Mucosa of descending colon (tissue), 3 donors: ENCODE results near the gene WDR53. TPM values are rescaled to one million over a fixed set of nuclear protein-coding genes. Genes with fewer than 3 reads are reported as not detected.

Experiments
- ATAC-seq: fragments of 200-7000 bp; cut with Tn5 transposase; one replicate; pipeline ENCODE4 v1.9.1; 2020; ENCODE audit warnings: mild to moderate bottlenecking, moderate library complexity
- DNase-seq, 3 donors: peaks; one replicate each; pipeline ENCODE4 v3.0.0-alpha.2; 2020
- H3K36me3 ChIP-seq: fragments of 200-600 bp; one replicate; pipeline ENCODE4 v1.8.0; 2021; ENCODE audit warnings: low read depth, mild to moderate bottlenecking
- H3K4me1 ChIP-seq: fragments of 200-600 bp; one replicate; pipeline ENCODE4 v1.8.0; 2021; ENCODE audit warnings: low read depth, mild to moderate bottlenecking
- H3K4me3 ChIP-seq: fragments of 200-600 bp; one replicate; pipeline ENCODE4 v1.8.0; 2021; ENCODE audit warnings: mild to moderate bottlenecking
- H3K9me3 ChIP-seq: fragments of 200-600 bp; one replicate; pipeline ENCODE4 v1.8.0; 2021; ENCODE audit warnings: mild to moderate bottlenecking
- intact Hi-C, 2 donors: fragments of 100-400 bp; cut with DNase I in 1 of 2; cut with micrococcal nuclease in 1 of 2; formaldehyde crosslinking; loops; one replicate each; pipeline versions ENCODE4 v1.11.0 to v1.11.1; 2022; cut with DNase I, micrococcal nuclease
- total RNA-seq, 3 donors: library from RNA; stranded (reverse); fragmentation: NEBNext Ultra II Directional in 2 of 3; extraction: Animal tissue kit (Norgen Biotek cat#: 25700) in 2 of 3; gene quantifications; one replicate each; pipeline versions ENCODE4 v1.2.1 to v1.2.4, GENCODE V29; 2021 to 2023
- TF ChIP-seq, protein P1 (sequence below): fragments of 200-600 bp; IDR thresholded peaks from one replicate; pipeline ENCODE4 v1.8.0; 2022; ENCODE audit warnings: antibody characterized with exemption, mild to moderate bottlenecking
- donor health status: DM: no; HTN: no; CAD: no; lungs with moderate emphysema.
- donor health status: DM: no; HTN: no; CAD: no.
- donor health status: DM: no; HTN: yes; CAD: no.

The WDR53 gene
- total RNA-seq, 3 donors from 2014 or later, result 5.8 to 13.7 (median 7.5) TPM

DNA sequence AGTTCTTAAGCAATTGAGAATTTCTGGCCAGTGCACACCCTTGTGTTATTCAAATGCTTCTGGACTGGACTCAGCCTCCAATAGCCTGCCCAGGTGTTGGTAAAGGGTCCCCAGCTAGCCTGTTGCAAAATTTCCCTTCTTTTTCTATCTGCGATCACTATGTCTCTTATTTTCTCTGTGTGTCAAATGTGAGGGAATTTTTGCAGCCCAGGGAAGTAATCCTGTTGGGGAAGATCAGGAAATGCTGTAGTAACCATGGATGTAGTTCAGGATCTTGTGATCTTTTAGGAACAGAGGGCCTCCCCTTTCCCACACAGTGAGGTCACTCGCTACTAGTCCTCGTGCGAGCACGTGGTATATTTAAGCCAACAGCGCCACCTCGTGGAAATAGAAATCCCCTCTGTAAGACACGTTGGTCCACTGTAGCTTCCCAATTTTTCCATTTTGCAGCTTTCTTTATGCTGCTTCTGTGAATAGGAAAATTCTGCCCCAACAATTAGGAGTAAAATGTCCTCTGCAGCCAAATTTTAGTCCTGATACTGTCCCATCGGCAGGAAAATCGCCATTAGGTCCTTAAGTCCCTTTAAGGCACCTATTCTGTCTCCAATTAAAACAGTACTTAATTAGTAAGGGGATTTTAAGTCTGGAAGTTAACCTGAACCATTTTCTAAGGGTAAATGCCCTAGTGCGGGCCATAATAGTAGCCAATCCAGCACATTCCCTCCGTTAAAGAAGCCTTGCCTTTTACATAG, 49.2 kb downstream of the WDR53 start:
- intact Hi-C loops, result loop anchor here in 1 of 2 donors (10.0 kb wide), 1 partner anchor 264 kb away; no protein-coding TSS in a partner anchor
- Histone ChIP-seq H3K4me1 (no peaks in the 10 kb centered on the region), H3K9me3 (peaks cover 45% of the 10 kb centered on the region), H3K36me3 (no peaks in the 10 kb centered on the region), H3K4me3 (no peak overlapping the region)
- TF ChIP-seq, protein P1, sequence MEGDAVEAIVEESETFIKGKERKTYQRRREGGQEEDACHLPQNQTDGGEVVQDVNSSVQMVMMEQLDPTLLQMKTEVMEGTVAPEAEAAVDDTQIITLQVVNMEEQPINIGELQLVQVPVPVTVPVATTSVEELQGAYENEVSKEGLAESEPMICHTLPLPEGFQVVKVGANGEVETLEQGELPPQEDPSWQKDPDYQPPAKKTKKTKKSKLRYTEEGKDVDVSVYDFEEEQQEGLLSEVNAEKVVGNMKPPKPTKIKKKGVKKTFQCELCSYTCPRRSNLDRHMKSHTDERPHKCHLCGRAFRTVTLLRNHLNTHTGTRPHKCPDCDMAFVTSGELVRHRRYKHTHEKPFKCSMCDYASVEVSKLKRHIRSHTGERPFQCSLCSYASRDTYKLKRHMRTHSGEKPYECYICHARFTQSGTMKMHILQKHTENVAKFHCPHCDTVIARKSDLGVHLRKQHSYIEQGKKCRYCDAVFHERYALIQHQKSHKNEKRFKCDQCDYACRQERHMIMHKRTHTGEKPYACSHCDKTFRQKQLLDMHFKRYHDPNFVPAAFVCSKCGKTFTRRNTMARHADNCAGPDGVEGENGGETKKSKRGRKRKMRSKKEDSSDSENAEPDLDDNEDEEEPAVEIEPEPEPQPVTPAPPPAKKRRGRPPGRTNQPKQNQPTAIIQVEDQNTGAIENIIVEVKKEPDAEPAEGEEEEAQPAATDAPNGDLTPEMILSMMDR, result no peak
- ATAC-seq, result peak; percentile 48
- DNase-seq, result peak in 2 of 3 donors; percentile 38 to 80

DNA sequence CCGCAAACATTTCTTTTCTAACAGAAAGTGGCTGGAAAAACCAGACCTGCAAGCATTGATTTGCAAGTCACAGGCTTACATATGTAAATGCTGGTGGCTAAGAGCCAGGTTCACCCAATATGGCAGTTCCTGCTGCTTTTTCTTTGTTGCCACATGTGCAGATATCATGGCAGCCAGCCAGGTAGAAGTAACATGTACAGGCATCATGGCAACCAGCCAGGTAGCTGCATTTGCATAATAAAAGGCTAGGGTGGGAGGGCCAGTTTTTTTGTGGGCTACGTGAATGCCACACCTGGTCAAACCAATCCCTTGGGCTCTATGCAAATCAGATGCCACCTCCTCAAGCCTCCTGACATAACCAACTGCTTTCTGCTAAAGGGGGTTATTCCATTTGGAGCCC, 50.4 kb downstream of the WDR53 start:
- Histone ChIP-seq H3K36me3 (no peaks in the 10 kb centered on the region), H3K4me1 (no peaks in the 10 kb centered on the region), H3K4me3 (no peak overlapping the region), H3K9me3 (peaks cover 45% of the 10 kb centered on the region)
- DNase-seq, result no peak
- intact Hi-C loops, result loop anchor here in 1 of 2 donors (10.0 kb wide), 1 partner anchor 263 kb away; no protein-coding TSS in a partner anchor
- TF ChIP-seq, protein P1, result no peak
- no peak for ATAC-seq

DNA sequence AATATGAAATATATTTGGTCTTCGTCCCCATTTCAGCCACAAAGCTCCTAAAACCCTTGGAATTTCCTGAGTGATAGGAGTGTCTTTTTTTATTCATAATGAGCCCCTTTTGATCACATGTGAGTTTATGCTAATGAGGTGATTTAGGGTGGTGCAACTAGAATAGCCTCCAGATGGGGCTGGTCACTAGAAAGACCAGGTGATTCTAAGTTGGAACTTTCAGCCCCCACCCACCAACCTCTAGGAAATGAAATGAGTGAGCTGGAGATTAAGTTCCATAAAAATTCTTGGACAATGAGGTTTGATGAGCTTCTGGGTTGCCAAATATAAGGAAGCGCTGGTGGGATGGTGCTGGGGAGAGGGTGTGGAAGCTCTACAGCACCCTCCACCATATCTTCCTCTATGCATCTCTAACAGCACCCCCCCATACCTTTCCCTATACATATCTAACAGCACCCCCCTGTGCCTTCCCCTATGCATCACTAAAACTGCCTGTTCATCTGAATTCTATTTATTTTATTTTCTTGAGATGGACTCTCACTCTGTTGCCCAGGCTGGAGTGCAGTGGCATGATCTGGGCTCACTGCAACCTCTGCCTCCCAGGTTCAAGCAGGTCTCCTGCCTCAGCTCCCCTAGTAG, 51.1 kb downstream of the WDR53 start:
- TF ChIP-seq, protein P1, result no peak
- ATAC-seq (no peak), DNase-seq (no peak)
- Histone ChIP-seq H3K4me1 (no peaks in the 10 kb centered on the region), H3K4me3 (no peak overlapping the region), H3K9me3 (peaks cover 45% of the 10 kb centered on the region), H3K36me3 (no peaks in the 10 kb centered on the region)
- intact Hi-C loops, result loop anchor here in 1 of 2 donors (10.0 kb wide), 1 partner anchor 262 kb away; no protein-coding TSS in a partner anchor

DNA sequence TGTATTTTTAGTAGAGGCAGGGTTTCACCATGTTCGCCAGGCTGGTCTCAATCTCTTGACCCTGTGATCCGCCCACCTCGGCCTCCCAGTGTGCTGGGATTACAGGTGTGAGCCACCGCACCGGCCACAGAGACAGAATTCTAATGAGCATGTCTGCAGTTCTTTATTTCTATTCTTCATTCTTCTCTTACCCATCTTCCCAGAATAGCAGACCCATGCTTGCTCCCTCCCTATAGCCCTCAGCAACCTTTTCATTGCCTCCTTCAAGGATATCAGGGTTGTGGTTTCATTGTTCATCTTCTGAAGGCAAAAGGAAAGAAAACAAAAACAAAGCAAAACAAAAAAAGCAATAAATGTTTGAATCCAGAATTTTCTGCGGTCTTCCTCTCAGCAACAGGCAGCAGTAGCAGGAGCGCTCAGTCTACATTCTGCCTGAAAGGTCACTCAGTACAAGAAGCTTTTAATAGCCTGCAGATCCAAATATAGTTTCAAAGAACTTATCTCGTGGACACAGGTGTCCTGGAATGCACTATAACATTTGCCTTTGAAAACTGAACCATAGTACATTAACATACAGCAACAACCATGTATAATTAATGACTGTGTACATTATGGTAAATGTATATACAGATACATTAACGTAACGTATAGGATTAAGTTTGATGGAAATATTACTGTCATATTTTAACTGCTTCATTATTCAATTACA, 53.3 kb downstream of the WDR53 start, which contains the start of gene SMCO1:
Gene SMCO1 (minus strand): TSS at position 434 of the 709 bp plus-strand sequence. CDS start 137 bp downstream, at position 297.
- no peak for ATAC-seq
- no peak for DNase-seq
- no peaks in the 10 kb centered on the region for H3K36me3 ChIP-seq
- peaks cover 27% of the 10 kb centered on the region for H3K9me3 ChIP-seq
- TF ChIP-seq, protein P1, result no peak
- H3K4me1 ChIP-seq, result no peaks in the 10 kb centered on the region
- no peak within 1 kb of the TSS for H3K4me3 ChIP-seq
- intact Hi-C loops, result loop anchor here in 1 of 2 donors (10.0 kb wide), 1 partner anchor 260 kb away; no protein-coding TSS in a partner anchor

DNA sequence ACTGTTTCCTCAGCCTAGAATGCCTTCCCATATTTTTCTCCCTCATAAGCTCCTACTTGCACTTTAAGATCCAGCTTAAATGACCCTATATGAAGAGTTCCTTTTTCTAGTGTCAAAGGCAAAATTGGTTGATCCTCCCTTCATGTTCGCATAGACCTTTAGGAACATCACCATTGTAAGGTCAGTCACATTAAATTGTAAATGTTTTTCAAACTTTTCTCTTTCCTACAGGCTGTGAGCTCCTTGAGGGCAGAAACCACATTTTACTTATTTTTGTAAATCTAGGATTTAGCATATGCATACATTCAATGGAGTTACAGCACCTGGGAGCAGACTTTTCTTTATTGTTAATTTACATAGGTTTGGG, 54.0 kb downstream of the WDR53 start:
- Histone ChIP-seq H3K4me3 (no peak overlapping the region), H3K36me3 (no peaks in the 10 kb centered on the region), H3K4me1 (no peaks in the 10 kb centered on the region), H3K9me3 (peaks cover 20% of the 10 kb centered on the region)
- ATAC-seq, result no peak
- intact Hi-C loops, result loop anchor here in 1 of 2 donors (10.0 kb wide), 1 partner anchor 260 kb away; no protein-coding TSS in a partner anchor
- no peak for DNase-seq
- TF ChIP-seq, protein P1, result no peak
